ENCODE data around the gene HOXC10.
A peak's percentile ranks its signal among the peaks of the same experiment; 100 is the strongest.

The HOXC10 gene

DNA sequence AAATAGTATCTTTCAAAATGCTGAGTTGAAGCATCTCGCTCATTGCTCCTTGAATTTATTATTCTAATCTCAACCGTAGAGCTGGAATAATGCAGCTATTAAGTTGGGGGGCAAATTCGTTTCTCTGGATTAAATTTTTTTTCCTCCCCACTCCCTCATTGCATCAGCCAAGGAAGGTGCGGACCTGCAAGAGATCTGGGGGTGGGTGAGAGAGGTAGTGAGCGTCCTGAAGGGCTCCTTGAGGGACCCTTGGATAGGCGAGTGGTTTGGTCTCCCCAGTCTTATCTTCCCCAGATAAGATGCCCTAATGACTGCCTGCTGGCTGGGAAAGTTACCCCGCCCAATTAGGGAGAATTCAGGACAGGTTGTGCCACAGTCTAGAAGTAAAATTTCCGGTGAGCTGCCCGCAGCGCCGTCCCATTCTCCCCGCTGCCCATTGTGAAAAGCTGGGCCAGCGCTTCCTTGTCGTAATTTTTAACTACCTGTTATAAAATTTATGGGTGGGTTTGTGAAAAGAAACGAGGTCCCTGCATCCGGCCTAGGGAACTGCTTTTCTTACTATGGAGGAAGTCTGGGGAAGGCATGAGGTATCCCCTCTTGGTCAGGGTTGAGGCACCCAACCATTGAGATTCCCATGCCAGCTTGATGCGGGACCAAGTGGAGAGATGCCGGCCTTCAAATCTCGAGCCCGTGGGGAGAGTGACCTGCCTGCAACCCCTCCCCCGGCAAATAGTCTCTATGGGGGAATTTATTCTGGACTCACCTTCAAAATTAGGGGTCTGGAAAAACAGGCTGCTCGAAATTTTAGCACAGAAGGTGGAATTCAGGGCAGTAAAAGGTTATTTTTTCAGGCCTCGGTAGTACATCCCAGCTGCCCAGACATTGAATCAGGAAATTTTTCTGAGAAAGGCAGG is 30.3 kb downstream of the HOXC10 start:
- no peak for DNase-seq (ENCODE audit: low read depth in 2 of 3, low spot score in 1 of 3)

- DNase-seq (ENCODE audit: low read depth in 2 of 3, low spot score in 1 of 3): no peak
Observed at GRCh38 chr12:54016051-54016450, 31.1 kb downstream of the HOXC10 start.

- no peak for DNase-seq (ENCODE audit: low read depth in 2 of 3, low spot score in 1 of 3)
Observed at GRCh38 chr12:54016478-54016964, 31.6 kb downstream of the HOXC10 start.

GRCh38 chr12:54017027-54017788 is 32.3 kb downstream of the HOXC10 start:
- DNase-seq (ENCODE audit: low read depth in 2 of 3, low spot score in 1 of 3): no peak

DNA sequence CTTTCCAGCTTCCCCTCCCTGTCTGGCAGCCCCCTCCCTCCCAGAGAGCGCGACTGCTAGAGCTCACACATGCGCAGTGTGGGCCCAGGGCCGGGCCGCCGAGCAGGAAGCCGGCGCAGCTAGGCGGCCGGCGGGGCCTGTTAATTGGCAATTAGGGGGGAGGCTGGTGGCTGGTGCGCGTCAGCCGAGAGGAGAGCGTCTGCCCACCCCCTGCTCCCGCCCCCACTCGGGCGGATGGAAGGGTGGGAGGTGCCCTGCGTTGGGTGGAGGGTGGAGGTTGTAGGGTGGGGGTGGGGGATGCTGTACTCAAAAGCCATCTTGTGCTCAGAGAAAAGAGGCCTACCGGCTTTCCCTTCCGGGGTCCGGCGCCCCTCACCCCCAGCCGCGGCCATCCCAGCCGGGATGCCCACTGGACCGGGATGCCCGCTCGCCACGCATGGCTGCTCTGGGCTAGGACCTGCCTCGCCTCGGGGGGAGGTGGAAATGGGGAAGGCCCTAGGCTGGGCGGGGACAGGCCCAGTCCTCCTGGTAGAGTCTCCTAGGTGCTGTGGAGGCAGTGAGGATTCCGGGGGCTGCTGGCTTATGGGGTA is 33.0 kb downstream of the HOXC10 start:
- peak; percentile 45 to 58 (median 47) for DNase-seq (ENCODE audit: low read depth in 2 of 3, low spot score in 1 of 3)

DNA sequence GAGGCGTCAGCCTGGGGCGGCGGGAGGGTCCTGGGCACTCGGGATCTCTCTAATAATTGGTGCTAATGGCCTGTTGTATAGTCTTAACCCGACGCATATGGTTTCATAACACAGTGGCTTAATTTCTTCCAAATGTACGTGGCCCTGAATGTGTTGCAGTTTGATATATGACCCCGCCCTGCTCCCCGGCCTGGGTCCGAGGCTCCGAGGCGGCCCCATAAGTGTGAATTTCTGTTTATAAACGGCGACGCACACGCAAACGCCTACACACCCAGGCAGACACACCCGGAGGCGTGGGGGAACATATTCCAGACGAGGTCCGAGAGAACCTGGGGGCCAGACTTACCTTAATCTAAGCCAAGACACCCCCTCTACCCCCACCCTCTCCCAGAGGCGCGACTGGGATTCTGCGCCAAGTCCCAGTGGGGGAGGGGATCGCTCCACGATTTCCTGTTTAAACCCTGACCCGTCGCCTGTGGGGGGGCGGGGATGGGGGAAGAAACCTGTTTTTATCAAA is 33.6 kb downstream of the HOXC10 start:
- DNase-seq (ENCODE audit: low read depth in 2 of 3, low spot score in 1 of 3): no peak

- DNase-seq (ENCODE audit: low read depth in 2 of 3, low spot score in 1 of 3): no peak
Observed at GRCh38 chr12:54019091-54019811, 34.3 kb downstream of the HOXC10 start.

DNA sequence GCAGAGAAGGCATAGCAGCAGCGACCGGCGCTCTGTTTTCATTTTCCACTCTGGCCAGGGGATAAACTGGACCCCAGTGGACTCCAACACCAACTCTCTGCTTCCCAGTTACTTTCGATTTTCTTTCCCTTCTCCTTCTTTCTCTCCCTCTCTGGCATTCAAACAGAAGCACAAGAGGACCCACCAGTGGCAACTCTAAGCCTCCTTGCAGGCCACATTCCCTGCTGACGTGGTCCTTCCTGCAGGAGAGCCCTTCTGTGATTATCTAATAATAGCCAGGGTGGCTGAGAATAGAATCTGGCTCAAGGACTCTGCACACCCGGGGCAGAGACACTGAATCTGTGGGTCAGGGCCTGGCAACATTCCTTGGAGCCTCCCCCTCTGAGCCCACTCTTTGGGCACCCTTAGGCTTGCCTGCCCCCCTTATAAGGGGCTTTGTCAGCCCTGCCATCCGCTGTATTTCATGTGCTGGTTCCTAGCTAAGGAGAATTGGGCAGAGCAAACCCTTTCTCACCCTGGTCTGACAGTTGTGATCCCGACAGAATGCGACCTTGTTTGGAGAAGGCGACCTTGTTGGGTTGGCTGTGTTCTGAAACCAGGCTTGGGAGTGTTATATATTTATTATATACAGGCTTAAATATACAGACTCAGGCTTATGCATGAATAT is 35.1 kb downstream of the HOXC10 start:
- DNase-seq (ENCODE audit: low read depth in 2 of 3, low spot score in 1 of 3): no peak

DNA sequence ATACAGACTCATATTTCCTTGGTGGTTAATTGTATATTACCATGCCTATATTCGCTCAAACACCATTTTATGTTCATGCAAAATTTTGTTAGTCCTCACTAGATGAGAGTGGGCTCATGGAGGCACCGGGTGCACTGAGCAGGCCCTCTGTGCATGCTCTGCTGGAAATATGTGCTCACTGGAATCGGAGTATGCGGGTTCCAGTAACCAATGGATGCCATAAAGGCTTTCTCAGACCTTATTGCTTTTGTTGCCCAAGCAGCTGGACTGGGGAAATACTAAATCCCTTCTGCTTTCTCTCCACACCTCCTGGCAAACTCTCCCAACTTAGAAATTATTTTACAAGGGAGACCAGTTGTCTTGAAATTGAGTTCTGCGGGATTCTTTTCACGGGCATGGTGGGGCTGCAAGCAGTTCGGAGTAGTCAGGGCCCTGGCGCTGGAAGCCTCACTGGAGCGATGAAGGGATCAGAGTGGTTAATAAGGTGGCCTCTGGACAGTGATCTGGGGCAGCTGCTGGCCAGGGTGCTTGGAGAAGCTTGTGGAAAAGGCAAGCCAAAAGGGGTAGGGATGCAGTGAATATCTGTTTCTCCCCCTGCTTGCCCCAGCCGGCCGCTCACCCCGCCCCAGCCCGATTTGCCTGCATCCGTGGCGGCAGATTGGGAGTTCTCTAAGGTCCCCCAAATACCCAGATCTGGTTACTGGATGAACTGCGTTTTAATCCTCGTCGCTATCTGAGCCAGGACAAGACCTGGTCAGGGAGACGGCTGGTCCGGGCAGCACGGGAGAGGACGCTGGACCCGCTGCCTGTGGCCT is 35.9 kb downstream of the HOXC10 start:
- no peak for DNase-seq (ENCODE audit: low read depth in 2 of 3, low spot score in 1 of 3)

DNA sequence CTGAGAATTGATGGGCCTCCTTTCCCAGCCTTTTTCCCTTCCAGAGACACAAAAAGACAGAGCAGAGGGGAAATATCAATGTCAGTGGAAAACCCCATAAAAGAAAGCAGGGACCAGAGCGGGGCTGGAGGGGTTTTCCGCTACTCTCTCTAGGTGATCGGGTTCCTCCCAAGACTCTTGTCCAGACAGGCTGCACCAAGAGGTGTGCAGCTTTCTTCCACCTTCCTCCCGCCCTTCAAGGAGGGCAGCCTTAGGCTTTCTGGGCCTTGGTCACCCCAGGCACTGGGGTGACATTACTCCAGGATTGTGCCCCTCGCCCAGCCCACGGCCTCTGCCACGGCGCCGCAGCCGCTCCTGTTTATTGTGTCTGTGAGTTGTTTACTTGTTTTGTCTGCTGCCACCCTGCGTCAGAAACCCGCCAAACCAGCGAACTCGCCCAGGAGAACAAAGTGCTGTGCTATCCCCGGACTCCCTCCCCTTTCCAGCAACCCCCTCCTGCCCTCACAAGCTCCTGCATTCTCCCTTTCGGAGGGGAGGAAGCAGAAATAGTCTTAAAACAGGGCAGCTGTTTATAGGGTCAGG is 36.6 kb downstream of the HOXC10 start:
- no peak for DNase-seq (ENCODE audit: low read depth in 2 of 3, low spot score in 1 of 3)

GRCh38 chr12:54022960-54023884 is 38.3 kb downstream of the HOXC10 start:
- DNase-seq (ENCODE audit: low read depth in 2 of 3, low spot score in 1 of 3): no peak

DNA sequence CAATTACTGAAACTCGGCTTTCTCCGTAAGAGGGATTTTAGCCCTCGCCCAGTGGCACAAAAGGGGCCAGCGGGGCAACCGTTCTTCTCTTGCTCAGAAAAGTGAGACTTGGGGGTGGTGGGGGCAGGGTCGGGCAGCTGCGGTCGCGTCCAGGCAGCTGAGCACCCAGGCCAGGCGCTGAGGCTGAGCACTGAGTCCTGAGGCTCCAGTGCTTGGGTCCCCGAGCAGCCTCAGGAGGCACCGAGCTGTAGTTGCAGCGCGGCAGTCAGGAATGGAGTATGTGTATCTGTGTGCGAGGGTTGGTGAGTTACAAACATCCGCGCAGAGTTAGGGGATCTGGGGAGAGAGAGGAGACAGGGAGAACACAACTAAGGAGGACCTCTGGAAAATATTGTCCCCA is 39.2 kb downstream of the HOXC10 start:
- no peak for DNase-seq (ENCODE audit: low read depth in 2 of 3, low spot score in 1 of 3)

DNA sequence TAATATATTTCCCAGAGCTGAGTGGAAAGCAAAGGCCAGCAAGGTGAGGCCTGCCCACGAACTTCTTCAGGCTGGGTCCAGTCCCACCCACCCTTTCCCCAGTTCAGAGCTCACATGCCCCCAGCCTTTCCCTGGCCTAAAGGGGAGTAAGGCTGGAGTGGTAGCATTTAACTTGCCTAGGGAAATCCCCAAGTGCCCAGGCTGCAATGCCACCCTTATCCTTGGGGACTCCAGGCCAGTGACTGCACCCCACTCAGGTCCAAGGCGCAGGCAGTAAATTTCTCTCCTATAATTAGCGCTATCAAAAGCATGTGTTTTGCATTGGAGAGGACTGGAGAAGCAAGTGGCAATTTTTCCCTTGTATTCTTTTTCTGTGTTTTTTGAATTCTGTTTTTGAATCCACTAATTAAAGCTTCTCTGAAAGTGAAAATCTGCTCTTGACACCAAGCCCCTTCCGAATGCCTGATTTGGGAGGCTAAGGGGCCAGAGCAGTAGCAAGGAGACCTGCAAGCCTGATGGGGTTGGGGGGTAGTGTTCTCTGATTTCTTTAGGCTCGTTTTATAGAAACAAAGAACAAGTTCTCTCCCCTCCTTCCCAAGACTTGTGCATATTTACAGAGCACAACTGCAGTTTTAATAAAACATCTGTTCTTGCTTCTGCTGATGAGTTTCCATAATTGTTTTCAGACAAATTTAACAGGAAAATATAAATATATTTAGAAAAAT is 39.8 kb downstream of the HOXC10 start:
- DNase-seq (ENCODE audit: low read depth in 2 of 3, low spot score in 1 of 3): no peak

- no peak for DNase-seq (ENCODE audit: low read depth in 2 of 3, low spot score in 1 of 3)
Observed at GRCh38 chr12:54025499-54026405, 40.8 kb downstream of the HOXC10 start.

DNA sequence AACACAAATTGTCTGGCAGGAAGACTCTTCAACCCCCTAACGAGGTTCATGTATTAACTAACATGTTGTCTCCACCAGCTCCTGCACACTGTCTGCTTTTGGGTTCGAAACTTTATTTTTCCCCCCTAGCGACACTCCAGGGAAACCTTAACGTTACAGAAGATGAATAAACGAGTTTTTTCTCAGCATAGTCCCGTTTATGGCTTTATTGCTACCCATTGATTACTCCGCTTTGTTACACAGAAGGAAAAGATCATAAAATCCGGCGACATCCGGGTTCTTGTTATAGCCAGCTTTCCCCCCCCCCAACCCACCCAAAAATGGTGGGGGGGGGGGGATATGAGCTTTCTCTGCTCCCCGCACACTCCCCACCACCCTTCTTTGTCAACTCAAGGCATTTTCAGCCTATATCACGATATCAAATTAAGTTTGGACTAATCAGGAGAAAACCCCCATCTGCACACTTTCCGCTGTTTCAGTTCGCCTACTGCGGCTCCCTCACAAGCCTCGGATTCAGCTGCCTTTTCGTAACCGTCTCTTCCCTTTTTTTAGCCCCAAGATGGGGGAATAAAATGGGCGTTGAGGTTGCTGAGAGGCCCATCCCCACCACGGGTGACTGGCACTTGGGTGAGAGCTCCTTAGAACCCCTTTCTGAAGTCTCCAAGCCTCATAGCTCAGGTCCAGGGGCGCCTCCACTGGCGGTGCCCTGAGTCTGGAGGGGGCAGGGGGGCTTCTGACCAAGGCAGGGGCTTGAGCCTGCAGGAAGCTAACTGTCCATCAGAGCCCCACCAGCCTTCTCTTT is 41.9 kb downstream of the HOXC10 start:
- no peak for DNase-seq (ENCODE audit: low read depth in 2 of 3, low spot score in 1 of 3)

- DNase-seq (ENCODE audit: low read depth in 2 of 3, low spot score in 1 of 3): no peak
Observed at GRCh38 chr12:54027442-54027786, 42.5 kb downstream of the HOXC10 start.

Measured in stimulated activated CD4-positive, alpha-beta T cell treated with anti-CD3 and anti-CD28 coated beads, Interleukin-12 subunit alpha, Interleukin-12 subunit beta, amount 100 ng/mL, for 48 hours (primary cell).